Thyroid gland (tissue), 4 donors: ENCODE results near the gene STPG3. TPM values are rescaled to one million over a fixed set of nuclear protein-coding genes. Genes with fewer than 3 reads are reported as not detected.
"Not testable (repeated sequence)": the region's sequence is repeated elsewhere in the genome, so short reads cannot be mapped to it uniquely, and the experiment has no call there.

Experiments used
- DNase-seq, 2 donors: peaks; one replicate each; pipeline ENCODE4 v3.0.0-alpha.2; 2019
- H3K27ac ChIP-seq, 3 donors: fragments of 200-600 bp; sonication (generic); 1 replicate in 2 of 3; 2 replicates in 1 of 3; pipeline ENCODE4 v1.5.1; 2016 to 2019; ENCODE audit warnings: mild to moderate bottlenecking in 1 of 3, moderate library complexity in 1 of 3
- H3K27me3 ChIP-seq: fragments of 200-600 bp; sonication (generic); one replicate; pipeline ENCODE4 v1.5.1; 2019
- H3K36me3 ChIP-seq, 2 donors: fragments of 200-600 bp; sonication (generic); one replicate each; pipeline ENCODE4 v1.5.1; 2016 to 2019
- H3K4me1 ChIP-seq, 2 donors: fragments of 200-600 bp; sonication (generic); one replicate each; pipeline ENCODE4 v1.5.1; 2017 to 2019
- H3K4me3 ChIP-seq, 3 donors: fragments of 200-600 bp; sonication (generic); replicated peaks in 1 of 3; 1 replicate in 2 of 3; 2 replicates in 1 of 3; pipeline ENCODE4 v1.5.1; 2016; ENCODE audit warnings: mild to moderate bottlenecking in 1 of 3
- H3K9me3 ChIP-seq: fragments of 200-600 bp; sonication (generic); one replicate; pipeline ENCODE4 v1.5.1; 2017
- POLR2A ChIP-seq, 2 donors: fragments of 450-650 bp; IDR thresholded peaks; one replicate each; pipeline ENCODE4 v1.6.1; 2017; ENCODE audit warnings: antibody characterized with exemption in 2 of 2, mild to moderate bottlenecking in 2 of 2, moderate library complexity in 1 of 2
- WGBS, 2 donors: methylation state at CpG; one replicate each; pipeline ENCODE4 v1.1.5; 2017; 5-methylcytosine and 5-hydroxymethylcytosine counted together
- intact Hi-C: fragments of 100-400 bp; cut with DNase I; formaldehyde crosslinking; loops from one replicate; pipeline ENCODE4 v1.15.1; 2023
- total RNA-seq, 4 donors: library from RNA; depleted of rRNA; stranded (reverse); fragments of >200 nt; gene quantifications; one replicate each; pipeline ENCODE4 v1.2.3, GENCODE V29; 2016
- TF ChIP-seq, protein P1 (sequence below), 6 experiments: fragments of 200-600 bp in 3 of 6; fragments of 450-650 bp in 3 of 6; sonication (generic) in 3 of 6; IDR thresholded peaks; one replicate each; pipeline ENCODE4 v1.5.1; 2016 to 2019; ENCODE audit warnings: antibody characterized with exemption in 6 of 6, mild to moderate bottlenecking in 2 of 6, inconsistent platforms in 1 of 6, moderate library complexity in 1 of 6

The STPG3 gene
- total RNA-seq, 4 donors from 2014 or later, result not detected

DNA sequence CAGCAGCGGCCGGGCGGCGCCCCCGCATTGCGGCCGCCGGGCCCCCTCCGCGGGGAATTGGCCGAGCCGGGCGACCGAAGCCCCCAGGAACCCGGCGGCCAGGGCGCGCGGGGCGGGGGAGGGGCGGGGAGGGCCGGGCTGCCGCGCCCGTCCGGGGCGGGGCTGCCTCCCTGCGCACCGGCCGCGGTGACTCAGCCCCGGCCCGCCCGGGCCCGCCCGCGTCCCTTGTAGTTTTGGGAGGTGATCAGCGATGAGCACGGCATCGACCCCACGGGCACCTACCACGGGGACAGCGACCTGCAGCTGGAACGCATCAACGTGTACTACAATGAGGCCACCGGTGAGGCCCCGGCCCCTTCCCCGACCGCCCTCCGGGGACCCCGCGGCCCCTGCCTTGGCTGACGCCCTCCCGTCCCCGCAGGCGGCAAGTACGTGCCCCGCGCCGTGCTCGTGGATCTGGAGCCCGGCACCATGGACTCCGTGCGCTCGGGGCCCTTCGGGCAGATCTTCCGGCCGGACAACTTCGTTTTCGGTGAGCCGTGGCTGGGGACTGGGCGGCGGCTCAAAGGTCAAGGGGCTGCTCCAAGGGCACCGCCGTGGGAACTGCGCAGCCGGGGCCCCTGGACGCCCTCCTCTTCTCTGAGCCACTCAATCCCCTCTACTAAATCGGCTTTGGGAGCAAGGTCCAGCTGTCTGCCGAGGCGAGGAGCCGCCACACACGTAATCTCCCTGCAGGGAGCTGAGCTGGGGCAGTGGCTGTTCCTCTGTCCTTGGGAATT lies 9.4 kb upstream of the STPG3 start:
- Histone ChIP-seq H3K4me1 (peaks cover 15 to 45% of the 10 kb centered on the region in 2 donors), H3K4me3 (peak overlapping the region; percentile 71 to 83 (median 72)), H3K27ac (peak overlapping the region; percentile 66 to 74 (median 70)), H3K9me3 (no peaks in the 10 kb centered on the region), H3K36me3 (peaks cover 16 to 18% of the 10 kb centered on the region in 2 donors), H3K27me3 (no peaks in the 10 kb centered on the region)
- intact Hi-C loops, result no loop called here
- no peak for TF ChIP-seq POLR2A (IDR thresholded peaks at IDR 0.05)
- TF ChIP-seq, protein P1, sequence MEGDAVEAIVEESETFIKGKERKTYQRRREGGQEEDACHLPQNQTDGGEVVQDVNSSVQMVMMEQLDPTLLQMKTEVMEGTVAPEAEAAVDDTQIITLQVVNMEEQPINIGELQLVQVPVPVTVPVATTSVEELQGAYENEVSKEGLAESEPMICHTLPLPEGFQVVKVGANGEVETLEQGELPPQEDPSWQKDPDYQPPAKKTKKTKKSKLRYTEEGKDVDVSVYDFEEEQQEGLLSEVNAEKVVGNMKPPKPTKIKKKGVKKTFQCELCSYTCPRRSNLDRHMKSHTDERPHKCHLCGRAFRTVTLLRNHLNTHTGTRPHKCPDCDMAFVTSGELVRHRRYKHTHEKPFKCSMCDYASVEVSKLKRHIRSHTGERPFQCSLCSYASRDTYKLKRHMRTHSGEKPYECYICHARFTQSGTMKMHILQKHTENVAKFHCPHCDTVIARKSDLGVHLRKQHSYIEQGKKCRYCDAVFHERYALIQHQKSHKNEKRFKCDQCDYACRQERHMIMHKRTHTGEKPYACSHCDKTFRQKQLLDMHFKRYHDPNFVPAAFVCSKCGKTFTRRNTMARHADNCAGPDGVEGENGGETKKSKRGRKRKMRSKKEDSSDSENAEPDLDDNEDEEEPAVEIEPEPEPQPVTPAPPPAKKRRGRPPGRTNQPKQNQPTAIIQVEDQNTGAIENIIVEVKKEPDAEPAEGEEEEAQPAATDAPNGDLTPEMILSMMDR (IDR thresholded peaks at IDR 0.05), result no peak
- WGBS, 2 donors, result 5 to 27% methylated on average over 5 to 21 of the region's 83 CpGs
- DNase-seq, result peak; percentile 47 to 56

DNA sequence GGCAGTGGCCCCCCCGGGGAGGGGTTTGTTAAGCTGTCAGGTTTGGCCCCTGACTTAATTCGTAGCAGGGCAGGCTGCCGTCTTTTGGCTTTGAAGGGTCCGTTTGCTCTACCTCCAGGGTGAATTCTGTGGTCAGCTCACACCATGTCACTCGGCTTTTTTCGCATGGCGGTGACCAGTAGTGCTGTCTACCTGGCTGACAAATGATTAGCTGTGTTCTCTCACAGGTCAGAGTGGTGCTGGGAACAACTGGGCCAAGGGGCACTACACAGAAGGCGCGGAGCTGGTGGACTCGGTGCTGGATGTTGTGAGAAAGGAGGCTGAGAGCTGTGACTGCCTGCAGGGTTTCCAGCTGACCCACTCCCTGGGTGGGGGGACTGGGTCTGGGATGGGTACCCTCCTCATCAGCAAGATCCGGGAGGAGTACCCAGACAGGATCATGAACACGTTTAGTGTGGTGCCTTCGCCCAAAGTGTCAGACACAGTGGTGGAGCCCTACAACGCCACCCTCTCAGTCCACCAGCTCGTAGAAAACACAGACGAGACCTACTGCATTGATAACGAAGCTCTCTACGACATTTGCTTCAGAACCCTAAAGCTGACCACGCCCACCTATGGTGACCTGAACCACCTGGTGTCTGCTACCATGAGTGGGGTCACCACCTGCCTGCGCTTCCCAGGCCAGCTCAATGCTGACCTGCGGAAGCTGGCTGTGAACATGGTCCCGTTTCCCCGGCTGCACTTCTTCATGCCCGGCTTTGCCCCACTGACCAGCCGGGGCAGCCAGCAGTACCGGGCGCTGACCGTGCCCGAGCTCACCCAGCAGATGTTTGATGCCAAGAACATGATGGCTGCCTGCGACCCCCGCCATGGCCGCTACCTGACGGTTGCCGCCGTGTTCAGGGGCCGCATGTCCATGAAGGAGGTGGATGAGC lies 8.6 kb upstream of the STPG3 start:
- no peaks in the 10 kb centered on the region for H3K9me3 ChIP-seq
- peaks cover 16 to 18% of the 10 kb centered on the region in 2 donors for H3K36me3 ChIP-seq
- H3K27me3 ChIP-seq, result no peaks in the 10 kb centered on the region
- intact Hi-C loops, result no loop called here
- DNase-seq, result no peak
- peak overlapping the region in 2 of 3 donors; percentile 55 to 66 for H3K27ac ChIP-seq
- peak overlapping the region; percentile 71 to 83 (median 72) for H3K4me3 ChIP-seq
- peaks cover 8 to 36% of the 10 kb centered on the region in 2 donors for H3K4me1 ChIP-seq
- TF ChIP-seq, protein P1 (IDR thresholded peaks at IDR 0.05), result no peak
- TF ChIP-seq POLR2A (IDR thresholded peaks at IDR 0.05), result no peak
- 83 to 84% methylated on average over 30 to 36 of the region's 36 CpGs for WGBS, 2 donors

DNA sequence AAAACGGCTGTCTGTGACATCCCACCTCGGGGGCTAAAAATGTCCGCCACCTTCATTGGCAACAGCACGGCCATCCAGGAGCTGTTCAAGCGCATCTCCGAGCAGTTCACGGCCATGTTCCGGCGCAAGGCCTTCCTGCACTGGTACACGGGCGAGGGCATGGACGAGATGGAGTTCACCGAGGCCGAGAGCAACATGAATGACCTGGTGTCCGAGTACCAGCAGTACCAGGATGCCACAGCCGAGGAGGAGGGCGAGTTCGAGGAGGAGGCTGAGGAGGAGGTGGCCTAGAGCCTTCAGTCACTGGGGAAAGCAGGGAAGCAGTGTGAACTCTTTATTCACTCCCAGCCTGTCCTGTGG lies 7.8 kb upstream of the STPG3 start:
- DNase-seq, intact Hi-C loops, H3K4me3 ChIP-seq, H3K9me3 ChIP-seq, H3K27ac ChIP-seq, H3K27me3 ChIP-seq: not testable (repeated sequence)
- H3K4me1 ChIP-seq, result peaks cover 8 to 29% of the 10 kb centered on the region in 2 donors
- 93 to 96% methylated on average over 18 of the region's 18 CpGs for WGBS, 2 donors
- peaks cover 16 to 18% of the 10 kb centered on the region in 2 donors for H3K36me3 ChIP-seq

DNA sequence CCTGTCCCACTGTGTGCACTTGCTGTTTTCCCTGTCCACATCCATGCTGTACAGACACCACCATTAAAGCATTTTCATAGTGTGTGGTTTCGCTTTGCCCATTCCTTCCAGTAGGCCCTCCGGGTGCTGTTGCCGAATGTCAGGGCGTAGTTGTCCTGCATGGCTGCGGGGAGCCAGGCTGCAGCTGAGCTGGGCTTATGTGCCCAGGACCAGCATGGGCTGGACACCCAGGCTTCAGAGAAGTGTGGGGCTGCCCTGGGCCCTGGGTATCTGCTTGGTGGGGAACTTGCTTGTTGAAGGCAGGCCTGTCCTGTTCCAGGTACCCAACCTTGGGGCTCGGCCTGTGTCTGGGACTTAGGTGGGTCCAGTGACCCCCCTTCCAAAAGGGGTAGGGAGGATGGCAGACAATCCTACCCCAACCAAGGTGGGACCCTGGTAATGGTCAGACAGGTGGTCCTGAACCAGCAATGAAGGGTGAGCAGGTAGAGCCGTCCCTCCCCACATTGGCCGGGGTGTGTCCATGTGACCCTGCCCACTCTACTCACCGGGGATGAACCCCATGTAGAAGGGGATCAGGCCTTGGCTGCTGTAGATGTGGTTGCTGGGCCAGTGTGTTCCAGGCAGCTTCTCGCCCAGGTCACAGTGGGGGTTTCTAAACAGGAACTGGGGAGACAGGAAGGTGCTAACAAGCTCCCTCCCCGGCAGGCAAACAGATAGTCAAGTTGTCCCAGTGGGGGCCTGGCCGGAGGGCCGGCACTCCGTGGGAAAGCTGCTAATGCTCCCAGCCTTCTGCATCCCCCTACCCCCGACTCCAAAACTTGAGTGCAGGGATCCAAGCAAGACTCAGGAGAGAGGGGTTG lies 7.2 kb upstream of the STPG3 start:
- H3K4me1 ChIP-seq, result peaks cover 8 to 23% of the 10 kb centered on the region in 2 donors
- H3K27ac ChIP-seq, result no peak overlapping the region
- H3K36me3 ChIP-seq, result peaks cover 16 to 18% of the 10 kb centered on the region in 2 donors
- no peaks in the 10 kb centered on the region for H3K27me3 ChIP-seq
- no peak for DNase-seq
- H3K4me3 ChIP-seq, result no peak overlapping the region
- WGBS, 2 donors, result 74 to 82% methylated on average over 13 to 14 of the region's 15 CpGs
- H3K9me3 ChIP-seq, result no peaks in the 10 kb centered on the region
- no peak for TF ChIP-seq POLR2A (IDR thresholded peaks at IDR 0.05)
- intact Hi-C loops, result no loop called here

DNA sequence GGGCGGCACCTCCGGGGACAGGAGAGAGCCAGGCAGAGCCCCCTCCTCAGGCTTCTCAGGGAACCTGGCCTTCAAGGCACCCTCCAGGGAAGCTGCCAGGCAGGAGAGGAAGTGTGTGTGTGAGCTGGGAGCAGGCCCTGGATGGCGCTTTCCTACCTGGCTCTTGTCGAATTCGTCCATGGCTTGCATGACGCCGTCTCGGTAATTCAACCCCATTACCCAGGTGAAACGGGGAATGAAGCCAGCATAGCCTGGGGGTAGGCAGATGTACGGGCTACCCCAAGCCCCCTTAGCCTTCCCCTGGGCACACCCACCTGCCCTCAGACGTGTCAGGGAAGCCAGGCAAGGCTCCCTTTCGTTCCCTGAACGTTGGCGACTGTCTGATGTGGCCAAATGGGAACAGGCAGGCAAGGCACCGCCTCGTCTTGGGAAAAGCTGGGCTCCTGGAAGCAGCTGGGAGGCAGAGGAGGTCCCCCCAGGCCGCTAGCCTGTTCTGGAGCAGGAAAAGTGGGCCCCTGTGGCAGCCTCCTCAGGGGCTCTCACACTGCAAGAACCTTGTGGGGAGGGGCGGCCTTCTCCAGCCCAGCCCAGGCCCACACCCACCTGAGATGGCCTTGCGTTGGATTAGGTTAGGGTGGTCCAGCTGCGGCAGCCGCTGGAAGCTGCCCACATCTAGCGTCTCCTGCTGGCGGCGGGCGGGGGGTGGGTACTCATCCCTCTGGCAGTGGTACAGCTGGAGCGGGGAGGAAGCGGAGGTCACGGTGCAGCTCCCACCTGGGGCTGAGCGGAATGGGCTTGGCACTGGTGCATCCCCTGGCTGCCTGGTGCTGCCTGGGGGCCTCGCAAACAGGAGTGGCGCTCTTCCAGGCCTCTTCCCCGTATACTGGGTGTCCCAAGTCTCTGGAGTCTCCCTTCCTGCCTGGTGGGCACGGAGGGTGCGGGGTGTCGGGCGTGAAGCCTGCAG lies 6.3 kb upstream of the STPG3 start:
- no peak overlapping the region for H3K4me3 ChIP-seq
- no peaks in the 10 kb centered on the region for H3K27me3 ChIP-seq
- DNase-seq, result peak in 1 of 2 donors; percentile 27
- intact Hi-C loops, result no loop called here
- TF ChIP-seq, protein P1 (IDR thresholded peaks at IDR 0.05), result no peak
- no peak for TF ChIP-seq POLR2A (IDR thresholded peaks at IDR 0.05)
- peaks cover 16 to 18% of the 10 kb centered on the region in 2 donors for H3K36me3 ChIP-seq
- H3K27ac ChIP-seq, result no peak overlapping the region
- H3K4me1 ChIP-seq, result peaks cover 8 to 14% of the 10 kb centered on the region in 2 donors
- H3K9me3 ChIP-seq, result no peaks in the 10 kb centered on the region
- WGBS, 2 donors, result 50 to 73% methylated on average over 12 to 25 of the region's 36 CpGs
